ENCODE data around the gene FKBP9. TPM values are rescaled to one million over a fixed set of nuclear protein-coding genes. Genes with fewer than 3 reads are reported as not detected.

FKBP9 gene
- total RNA-seq, 1 experiment from 2014 or later: 11.0 TPM

DNA sequence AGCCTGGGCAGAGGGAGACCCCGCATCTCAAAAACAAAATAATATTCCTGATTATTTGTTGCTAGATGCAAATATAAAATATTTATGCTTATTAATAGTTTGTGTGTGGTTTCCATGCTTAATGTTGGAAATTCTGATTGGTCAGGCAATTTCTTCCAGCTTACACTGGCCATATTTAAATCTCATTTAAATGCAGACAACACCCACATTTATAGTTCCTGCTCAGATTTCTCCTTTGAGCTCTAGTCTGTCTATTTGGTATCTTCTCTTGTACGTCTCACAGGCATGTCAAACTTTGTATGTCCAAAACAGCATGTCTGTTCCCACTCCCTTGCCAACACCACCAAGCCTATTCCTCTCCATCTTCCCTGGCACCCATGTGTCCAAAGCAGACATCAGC, 52.5 kb downstream of the FKBP9 start:
- Mint-ChIP-seq H3K27ac (no peak overlapping the region), H3K27me3 (ENCODE audit: low read depth) (no peaks in the 10 kb centered on the region), H3K4me3 (no peak overlapping the region), H3K9me3 (no peaks in the 10 kb centered on the region), H3K4me1 (no peaks in the 10 kb centered on the region), H3K36me3 (peaks cover 22% of the 10 kb centered on the region)
- DNase-seq (ENCODE audit: low spot score) (no peak), ATAC-seq (no peak)
- ChIA-PET CTCF (no interaction called here), POLR2A (no interaction called here)
- TF ChIP-seq TEAD4 (CRISPR knock-in tag; IDR thresholded peaks at IDR 0.05) (no peak), TP53 (CRISPR knock-in tag; IDR thresholded peaks at IDR 0.05) (no peak), ZNF263 (CRISPR knock-in tag; IDR thresholded peaks at IDR 0.05; ENCODE audit: low read depth) (no peak), JAZF1 (CRISPR knock-in tag; IDR thresholded peaks at IDR 0.05) (no peak), TCF7 (CRISPR knock-in tag; IDR thresholded peaks at IDR 0.05; ENCODE audit: low read depth) (no peak), OVOL2 (CRISPR knock-in tag; IDR thresholded peaks at IDR 0.05; ENCODE audit: borderline replicate concordance) (no peak), NR2C2 (CRISPR knock-in tag; IDR thresholded peaks at IDR 0.05) (no peak)
- TF ChIP-seq, protein P1, sequence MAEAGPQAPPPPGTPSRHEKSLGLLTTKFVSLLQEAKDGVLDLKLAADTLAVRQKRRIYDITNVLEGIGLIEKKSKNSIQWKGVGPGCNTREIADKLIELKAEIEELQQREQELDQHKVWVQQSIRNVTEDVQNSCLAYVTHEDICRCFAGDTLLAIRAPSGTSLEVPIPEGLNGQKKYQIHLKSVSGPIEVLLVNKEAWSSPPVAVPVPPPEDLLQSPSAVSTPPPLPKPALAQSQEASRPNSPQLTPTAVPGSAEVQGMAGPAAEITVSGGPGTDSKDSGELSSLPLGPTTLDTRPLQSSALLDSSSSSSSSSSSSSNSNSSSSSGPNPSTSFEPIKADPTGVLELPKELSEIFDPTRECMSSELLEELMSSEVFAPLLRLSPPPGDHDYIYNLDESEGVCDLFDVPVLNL (CRISPR knock-in tag; IDR thresholded peaks at IDR 0.05; ENCODE audit: borderline replicate concordance, low read depth): no peak
- TF ChIP-seq, protein P2, sequence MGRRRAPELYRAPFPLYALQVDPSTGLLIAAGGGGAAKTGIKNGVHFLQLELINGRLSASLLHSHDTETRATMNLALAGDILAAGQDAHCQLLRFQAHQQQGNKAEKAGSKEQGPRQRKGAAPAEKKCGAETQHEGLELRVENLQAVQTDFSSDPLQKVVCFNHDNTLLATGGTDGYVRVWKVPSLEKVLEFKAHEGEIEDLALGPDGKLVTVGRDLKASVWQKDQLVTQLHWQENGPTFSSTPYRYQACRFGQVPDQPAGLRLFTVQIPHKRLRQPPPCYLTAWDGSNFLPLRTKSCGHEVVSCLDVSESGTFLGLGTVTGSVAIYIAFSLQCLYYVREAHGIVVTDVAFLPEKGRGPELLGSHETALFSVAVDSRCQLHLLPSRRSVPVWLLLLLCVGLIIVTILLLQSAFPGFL (CRISPR knock-in tag; IDR thresholded peaks at IDR 0.05; ENCODE audit: borderline replicate concordance): no peak
- TF ChIP-seq, protein P3, sequence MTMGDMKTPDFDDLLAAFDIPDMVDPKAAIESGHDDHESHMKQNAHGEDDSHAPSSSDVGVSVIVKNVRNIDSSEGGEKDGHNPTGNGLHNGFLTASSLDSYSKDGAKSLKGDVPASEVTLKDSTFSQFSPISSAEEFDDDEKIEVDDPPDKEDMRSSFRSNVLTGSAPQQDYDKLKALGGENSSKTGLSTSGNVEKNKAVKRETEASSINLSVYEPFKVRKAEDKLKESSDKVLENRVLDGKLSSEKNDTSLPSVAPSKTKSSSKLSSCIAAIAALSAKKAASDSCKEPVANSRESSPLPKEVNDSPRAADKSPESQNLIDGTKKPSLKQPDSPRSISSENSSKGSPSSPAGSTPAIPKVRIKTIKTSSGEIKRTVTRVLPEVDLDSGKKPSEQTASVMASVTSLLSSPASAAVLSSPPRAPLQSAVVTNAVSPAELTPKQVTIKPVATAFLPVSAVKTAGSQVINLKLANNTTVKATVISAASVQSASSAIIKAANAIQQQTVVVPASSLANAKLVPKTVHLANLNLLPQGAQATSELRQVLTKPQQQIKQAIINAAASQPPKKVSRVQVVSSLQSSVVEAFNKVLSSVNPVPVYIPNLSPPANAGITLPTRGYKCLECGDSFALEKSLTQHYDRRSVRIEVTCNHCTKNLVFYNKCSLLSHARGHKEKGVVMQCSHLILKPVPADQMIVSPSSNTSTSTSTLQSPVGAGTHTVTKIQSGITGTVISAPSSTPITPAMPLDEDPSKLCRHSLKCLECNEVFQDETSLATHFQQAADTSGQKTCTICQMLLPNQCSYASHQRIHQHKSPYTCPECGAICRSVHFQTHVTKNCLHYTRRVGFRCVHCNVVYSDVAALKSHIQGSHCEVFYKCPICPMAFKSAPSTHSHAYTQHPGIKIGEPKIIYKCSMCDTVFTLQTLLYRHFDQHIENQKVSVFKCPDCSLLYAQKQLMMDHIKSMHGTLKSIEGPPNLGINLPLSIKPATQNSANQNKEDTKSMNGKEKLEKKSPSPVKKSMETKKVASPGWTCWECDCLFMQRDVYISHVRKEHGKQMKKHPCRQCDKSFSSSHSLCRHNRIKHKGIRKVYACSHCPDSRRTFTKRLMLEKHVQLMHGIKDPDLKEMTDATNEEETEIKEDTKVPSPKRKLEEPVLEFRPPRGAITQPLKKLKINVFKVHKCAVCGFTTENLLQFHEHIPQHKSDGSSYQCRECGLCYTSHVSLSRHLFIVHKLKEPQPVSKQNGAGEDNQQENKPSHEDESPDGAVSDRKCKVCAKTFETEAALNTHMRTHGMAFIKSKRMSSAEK (CRISPR knock-in tag; IDR thresholded peaks at IDR 0.05; ENCODE audit: borderline replicate concordance): no peak
- TF ChIP-seq, protein P4, sequence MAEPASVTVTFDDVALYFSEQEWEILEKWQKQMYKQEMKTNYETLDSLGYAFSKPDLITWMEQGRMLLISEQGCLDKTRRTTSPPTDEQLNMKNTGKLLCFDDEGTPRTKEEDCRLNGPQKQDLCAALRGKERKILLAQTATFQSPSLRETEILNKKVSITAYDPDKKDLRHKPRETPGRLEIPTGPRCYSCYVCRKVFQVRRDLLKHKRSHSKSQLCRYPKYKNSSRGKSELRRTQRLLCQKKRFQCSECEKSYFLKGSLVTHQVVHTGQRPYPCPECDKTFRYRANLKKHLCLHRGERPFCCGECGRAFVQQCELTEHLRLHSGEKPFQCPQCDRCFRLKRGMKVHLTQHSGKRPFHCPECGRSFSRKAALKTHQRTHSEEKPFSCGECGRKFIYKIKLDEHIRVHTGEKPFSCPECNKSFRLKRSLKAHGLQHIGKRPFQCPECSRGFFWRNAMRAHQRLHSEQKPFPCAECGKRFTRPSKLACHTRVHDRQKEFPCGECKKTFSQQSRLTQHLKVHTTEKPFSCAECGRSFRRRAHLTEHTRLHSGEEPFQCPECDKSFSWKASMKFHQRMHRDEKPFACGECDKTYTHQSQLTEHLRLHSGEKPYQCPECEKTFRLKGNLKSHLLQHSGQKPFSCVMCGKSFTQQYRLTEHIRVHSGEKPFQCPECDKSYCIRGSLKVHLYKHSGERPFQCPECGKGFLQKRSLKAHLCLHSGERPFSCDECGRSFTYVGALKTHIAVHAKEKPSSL (CRISPR knock-in tag; conservative IDR thresholded peaks at IDR 0.05): no peak
- TF ChIP-seq, protein P5, sequence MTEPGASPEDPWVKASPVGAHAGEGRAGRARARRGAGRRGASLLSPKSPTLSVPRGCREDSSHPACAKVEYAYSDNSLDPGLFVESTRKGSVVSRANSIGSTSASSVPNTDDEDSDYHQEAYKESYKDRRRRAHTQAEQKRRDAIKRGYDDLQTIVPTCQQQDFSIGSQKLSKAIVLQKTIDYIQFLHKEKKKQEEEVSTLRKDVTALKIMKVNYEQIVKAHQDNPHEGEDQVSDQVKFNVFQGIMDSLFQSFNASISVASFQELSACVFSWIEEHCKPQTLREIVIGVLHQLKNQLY (CRISPR knock-in tag; IDR thresholded peaks at IDR 0.05): no peak
- TF ChIP-seq, protein P6, sequence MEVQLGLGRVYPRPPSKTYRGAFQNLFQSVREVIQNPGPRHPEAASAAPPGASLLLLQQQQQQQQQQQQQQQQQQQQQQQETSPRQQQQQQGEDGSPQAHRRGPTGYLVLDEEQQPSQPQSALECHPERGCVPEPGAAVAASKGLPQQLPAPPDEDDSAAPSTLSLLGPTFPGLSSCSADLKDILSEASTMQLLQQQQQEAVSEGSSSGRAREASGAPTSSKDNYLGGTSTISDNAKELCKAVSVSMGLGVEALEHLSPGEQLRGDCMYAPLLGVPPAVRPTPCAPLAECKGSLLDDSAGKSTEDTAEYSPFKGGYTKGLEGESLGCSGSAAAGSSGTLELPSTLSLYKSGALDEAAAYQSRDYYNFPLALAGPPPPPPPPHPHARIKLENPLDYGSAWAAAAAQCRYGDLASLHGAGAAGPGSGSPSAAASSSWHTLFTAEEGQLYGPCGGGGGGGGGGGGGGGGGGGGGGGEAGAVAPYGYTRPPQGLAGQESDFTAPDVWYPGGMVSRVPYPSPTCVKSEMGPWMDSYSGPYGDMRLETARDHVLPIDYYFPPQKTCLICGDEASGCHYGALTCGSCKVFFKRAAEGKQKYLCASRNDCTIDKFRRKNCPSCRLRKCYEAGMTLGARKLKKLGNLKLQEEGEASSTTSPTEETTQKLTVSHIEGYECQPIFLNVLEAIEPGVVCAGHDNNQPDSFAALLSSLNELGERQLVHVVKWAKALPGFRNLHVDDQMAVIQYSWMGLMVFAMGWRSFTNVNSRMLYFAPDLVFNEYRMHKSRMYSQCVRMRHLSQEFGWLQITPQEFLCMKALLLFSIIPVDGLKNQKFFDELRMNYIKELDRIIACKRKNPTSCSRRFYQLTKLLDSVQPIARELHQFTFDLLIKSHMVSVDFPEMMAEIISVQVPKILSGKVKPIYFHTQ (CRISPR knock-in tag; IDR thresholded peaks at IDR 0.05): no peak

Measured in WTC11 (cell line).